Activated CD4-positive, CD25-positive, alpha-beta regulatory T cell treated with anti-CD3 and anti-CD28 coated beads, Interleukin-2, amount 50 U/mL, for 24 hours (primary cell): ENCODE results near the gene PICK1.
"Not testable (repeated sequence)": the region's sequence is repeated elsewhere in the genome, so short reads cannot be mapped to it uniquely, and the experiment has no call there.

Experiments used
- ATAC-seq, 2 donors: fragments of 150-1000 bp; cut with Tn5 transposase; one replicate each; pipeline ENCODE4 v1.10.0; 2021; ENCODE audit warnings: mild to moderate bottlenecking in 1 of 2, moderate library complexity in 1 of 2

Gene PICK1

GRCh38 chr22:38075105-38075825 lies 18.1 kb downstream of the PICK1 start:
- no peak for ATAC-seq

DNA sequence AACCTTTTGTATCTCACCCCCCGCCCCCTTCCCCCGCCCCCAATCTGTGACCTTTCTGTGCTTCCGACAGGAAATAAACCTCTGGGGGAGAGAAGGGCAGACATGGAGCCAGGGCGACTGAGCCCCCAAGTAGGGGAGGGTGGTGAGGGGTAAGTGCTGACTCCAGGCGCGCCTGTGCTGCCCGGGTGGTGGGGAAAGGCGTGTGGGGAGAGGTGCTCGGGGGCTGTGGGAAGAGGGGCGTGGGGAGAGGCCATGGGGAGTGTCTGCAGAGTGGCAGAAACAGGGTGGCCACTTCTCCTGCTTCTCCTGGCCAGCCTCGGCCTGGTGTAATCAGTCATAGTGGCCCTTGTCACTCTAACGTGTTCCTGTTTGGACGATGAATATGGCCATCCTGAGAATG lies 18.8 kb downstream of the PICK1 start:
- ATAC-seq, result no peak

- ATAC-seq, result no peak
These were observed 19.9 kb downstream of the PICK1 start for GRCh38 chr22:38077096-38077495.

DNA sequence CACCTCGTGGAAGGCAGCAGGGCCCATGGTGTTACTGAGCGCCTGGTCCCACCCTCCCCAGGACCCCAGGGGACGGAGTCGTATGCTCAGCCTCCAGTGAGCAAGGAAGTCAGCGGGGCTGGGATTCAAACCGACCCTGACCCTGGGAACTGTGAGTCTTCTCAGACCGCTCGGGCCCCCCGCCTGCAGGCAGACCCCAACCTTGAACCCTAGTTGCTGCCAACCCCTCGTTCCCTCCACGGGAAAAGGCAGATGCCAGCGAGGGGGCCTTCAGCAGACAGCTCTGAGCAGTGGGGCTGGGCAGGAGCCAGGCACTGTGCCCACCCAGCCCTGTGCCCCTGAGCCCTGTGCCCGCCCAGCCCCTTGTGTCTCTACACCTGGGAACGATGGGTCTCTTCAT lies 20.4 kb downstream of the PICK1 start:
- no peak for ATAC-seq

DNA sequence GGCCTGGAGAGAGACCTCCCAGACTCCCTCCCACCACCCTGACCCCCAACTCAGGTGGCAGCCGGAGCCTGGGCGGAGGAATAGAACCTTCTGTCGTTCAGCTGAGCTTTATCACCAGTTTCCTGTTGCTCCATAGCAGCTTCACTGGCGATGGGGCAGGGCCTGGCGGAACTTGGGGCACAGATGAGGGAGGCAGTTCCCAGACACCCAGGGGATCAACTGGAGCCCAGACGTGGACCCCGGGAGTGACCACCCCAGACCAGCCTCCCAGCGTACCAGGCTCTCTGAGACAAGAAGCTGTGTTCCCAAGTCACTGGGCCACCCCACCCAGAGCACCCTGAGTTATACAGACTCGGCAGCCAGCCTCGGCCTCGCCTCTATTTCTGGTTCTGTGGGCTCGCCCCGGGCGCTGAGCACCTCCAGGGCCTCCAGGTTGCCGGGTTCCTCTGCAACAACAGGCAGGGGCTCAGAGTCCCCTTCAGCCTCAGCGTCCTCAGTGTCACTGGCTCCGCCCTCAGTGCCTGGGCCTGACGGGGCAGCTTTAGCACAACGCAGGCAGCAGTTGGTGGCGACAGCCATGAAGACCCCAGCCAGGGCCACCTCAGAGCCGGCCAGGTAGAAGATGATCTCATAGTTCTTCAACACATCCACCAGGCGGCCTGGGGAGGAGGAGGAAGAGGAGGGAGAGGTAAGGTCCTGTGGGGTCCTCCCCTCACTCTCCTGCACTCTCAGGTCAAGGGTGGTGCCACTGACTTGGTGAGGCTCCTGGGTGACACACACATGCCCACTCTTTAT lies 21.0 kb downstream of the PICK1 start:
- no peak for ATAC-seq

DNA sequence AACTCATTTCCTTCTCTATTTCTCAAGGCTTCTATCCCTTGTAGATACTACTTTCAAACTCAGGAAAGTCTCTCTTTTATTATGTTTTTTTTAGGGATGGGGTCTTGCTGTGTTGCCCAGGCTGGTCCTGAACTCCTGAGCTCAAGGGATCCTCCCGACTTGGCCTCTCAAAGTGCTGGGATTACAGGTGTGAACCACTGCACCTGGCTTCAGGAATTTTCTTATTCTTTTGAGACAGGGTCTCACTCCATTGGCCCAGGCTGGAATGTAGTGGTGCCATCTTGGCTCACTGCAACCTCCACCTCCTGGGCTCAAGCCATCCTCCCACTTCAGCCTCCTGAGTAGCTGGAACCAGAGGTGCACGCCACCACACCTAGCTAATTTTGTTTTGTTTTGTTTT lies 22.0 kb downstream of the PICK1 start:
- ATAC-seq, result not testable (repeated sequence)

GRCh38 chr22:38079804-38080203 lies 22.6 kb downstream of the PICK1 start:
- no peak for ATAC-seq

GRCh38 chr22:38080474-38080849 lies 23.3 kb downstream of the PICK1 start:
- no peak for ATAC-seq

GRCh38 chr22:38080850-38081635 lies 23.8 kb downstream of the PICK1 start:
- peak; percentile 44 to 54 for ATAC-seq

DNA sequence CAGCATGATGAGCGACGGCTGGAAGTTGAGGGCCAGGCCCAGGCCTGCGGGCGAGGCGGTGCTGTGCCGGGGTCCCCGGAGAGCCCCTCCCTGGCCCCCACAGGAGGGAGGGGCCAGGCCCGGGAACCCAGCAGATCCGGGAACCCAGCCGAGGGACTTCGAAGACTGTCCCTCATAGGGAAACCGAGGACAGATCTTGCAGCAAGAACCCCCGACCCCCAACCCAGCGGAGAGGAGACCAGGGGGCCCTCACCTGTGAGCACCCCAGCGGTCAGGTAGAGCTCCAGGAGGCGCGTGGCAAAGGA lies 24.4 kb downstream of the PICK1 start:
- ATAC-seq, result no peak

DNA sequence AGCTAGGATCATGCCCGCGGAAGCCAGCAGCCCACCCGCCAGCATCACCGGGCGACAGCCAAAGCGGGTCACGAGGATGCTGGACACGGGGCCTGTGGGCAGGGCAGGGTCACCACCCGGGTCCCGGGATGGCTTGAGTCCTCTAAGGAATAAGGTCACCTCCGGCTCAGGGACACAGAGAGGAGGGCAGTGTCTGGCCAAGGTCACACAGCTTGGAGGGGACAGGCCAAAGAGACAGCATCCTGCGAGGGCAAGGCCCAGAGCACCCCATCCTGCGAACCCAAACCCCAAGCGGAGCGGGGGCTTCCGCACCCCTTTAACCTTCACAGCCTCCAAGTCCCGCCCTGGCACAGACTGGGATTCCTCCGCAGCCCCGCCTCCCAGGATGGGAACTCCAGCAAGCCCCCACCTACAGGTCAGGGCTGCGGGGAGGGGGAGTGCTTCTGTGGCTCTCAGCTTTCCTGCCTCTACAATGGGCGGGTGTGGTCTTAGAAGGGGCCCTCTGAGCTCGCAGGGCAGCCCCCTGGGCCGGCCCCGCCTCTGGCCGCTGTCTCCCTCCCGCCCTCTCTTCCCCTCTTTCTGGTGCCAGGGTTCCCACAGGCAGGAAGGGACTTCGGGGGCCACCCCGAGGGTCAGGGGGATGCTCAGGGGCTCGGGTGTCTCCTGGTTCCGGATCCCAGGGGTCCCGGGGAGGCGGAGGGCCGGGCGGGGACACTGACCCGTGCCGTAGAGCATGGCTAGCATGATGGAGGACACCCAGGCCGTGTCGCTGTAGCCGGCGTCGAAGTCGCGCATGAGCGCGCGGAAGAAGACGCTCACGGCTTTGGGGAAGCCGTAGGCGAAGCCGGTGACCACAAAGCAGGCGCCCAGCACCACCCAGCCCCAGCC lies 25.0 kb downstream of the PICK1 start:
- ATAC-seq, result no peak

GRCh38 chr22:38082986-38083710 lies 25.9 kb downstream of the PICK1 start:
- ATAC-seq, result no peak

DNA sequence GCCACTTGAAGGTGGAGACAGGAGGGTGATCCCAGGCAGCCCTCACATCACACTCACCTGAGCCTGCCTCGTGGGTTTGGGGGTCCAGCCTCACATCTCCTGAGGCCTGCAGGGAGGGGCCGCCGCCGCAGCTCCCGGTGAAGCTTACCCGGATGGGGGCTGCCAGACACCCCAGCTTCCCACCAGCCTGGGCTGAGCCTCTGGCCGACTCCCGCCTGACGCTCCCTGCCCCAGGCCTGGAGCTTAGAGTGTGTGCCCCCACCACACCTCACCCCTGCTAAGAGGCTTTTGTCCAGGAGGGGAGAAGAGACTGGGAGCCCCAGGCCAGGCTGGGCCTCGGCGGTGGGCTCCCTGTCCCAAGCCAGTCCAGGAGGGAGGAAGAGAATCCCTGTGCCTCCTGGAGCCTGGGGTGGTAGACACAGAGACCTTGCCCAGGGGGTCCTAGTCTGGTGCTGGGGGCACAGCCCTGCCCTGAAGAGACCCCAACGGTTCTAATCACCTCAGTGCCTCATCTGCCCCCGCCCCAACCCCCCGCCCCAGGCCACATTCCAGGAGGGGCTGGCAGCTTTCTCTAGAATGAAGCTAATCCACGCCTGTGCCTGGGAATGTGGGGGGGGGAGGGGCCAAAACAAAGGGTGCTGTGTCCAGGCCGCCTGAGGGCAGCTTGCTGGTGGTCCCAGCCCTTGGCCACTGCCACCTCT lies 26.9 kb downstream of the PICK1 start, which contains the start of gene SLC16A8:
TSS of gene SLC16A8 (minus strand) at position 254 of the 701 bp plus-strand sequence. CDS start 1,311 bp downstream, outside the sequence.
- ATAC-seq, result no peak

DNA sequence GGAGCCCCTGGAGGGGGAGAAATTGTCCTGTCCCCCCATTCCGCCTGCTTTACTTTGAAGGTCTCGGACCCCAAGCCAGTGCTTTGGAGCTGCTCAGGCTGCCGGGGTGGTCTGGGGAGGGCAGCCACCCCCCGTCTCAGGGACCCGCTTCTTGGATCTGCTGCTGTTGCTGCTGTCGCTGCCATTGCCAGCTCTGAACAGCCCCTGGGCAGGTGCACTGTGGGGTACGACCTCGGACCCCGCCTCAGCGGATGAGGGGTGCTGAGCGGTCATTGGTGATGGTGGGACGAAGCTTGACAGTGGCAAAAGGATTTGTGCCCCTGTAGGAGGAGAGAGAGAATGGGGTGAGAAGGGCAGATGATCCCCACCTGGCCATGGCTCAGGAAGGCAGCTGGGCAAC lies 27.9 kb downstream of the PICK1 start:
- no peak for ATAC-seq

- no peak for ATAC-seq
These were observed 28.3 kb downstream of the PICK1 start for GRCh38 chr22:38085501-38085900.

DNA sequence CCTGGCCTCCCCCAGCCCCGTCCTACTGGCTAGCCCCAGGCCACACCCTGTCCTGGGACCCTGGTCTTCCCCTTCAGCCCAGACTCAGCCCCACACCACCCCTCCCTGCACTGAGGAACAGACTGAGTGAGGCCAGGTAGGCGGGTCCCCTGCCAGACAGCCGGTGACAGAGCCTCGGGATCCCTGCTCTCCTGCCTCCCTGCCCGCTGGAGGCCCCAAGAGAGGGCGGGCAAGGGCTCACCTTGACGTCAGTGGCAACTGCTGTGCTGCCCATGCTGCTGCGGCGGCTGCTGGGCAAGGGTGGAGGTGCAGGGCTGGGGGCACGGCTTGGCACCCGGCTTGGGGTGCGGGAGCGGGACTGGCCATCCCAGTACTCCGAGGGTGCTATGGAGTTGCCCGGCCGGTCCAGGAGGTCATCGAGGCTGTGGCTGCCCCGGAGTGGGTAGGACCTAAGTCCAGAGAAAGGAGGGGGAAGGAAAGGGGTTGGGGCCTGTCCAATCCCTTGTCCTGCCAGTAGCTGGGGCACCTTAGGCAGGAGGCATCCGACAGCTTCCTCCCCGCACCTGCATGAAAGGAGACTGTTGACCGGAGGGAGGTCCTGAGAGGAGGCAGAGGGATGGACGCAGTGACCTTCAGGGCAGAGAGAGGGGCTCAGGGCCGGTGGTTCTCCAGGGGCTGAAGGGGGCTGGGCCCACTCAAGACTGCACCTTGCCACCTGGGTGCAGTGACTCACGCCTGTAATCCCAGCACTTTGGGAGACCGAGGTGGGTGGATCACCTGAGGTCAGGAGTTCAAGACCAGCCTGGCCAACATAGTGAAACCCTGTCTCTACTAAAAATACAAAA lies 29.0 kb downstream of the PICK1 start:
- ATAC-seq, result peak in 1 of 2 donors; percentile 11

DNA sequence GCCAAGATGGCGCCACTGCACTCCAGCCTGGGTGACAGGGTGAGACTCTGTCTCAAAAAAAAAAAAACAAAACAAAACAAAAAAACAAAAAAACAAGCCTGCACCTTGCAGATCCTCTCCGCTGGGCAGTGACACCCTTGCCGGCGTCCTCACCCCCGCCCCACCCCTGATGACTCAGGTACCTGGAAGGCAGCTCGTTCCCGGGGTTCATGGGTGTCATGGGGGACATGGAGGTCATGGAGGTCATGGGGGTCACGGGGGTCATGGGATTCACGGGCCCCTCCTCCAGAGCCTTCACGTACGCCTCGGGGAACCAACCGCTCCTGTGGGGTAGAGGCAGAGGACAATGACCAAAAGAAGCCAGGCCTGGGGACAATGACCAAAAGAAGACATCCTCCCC lies 29.7 kb downstream of the PICK1 start:
- ATAC-seq, result no peak

GRCh38 chr22:38087855-38088254 lies 30.7 kb downstream of the PICK1 start:
- ATAC-seq, result no peak

DNA sequence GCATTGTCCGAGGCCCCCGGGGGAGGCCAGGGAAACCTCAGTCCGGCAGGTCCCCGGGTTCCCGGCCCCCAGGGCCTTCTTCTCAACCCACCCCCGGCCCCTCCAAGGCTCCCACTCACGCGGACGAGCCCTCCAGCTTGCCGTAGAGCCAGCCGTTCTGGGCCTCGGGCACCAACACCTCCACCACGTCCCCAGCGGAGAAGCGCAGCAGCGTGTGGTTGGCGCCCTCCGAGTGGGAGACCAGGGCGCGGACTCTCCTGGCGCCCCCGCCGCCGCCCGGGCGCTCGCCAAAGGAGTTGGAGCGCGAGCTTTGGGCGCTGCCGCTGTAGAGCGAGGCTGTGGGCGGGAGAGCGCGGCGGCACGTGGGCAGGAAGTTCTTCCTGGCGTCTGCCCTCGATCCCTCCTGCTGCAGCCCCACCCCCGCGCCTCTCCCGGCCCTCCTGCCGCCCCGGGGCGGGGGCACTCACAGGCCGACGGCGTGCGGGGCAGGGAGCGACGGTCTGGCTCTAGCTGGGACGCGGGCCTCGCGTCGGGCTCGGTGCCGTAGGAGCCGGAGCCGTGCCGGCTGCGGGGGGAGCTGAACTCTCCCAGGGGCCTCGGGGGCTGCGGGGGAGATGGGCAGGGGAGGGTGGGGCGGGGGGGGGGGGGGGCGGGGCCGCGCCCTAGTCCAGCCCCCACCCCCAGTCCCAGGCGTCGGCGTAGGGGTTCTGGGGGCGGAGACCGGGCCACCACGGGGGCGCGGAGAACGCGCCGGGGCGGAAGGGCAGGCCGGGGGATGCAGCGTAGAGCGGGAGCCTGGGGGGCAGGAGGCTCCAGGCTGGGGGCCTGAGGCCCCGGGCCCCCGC lies 31.6 kb downstream of the PICK1 start:
- ATAC-seq, result no peak
